ENCODE results near the gene RRP8. TPM values are rescaled to one million over a fixed set of nuclear protein-coding genes. Genes with fewer than 3 reads are reported as not detected.

RRP8 gene
- total RNA-seq: 14.6 and 22.4 TPM in 2 replicates
- 12.6 TPM for polyA plus RNA-seq (2012)

DNA sequence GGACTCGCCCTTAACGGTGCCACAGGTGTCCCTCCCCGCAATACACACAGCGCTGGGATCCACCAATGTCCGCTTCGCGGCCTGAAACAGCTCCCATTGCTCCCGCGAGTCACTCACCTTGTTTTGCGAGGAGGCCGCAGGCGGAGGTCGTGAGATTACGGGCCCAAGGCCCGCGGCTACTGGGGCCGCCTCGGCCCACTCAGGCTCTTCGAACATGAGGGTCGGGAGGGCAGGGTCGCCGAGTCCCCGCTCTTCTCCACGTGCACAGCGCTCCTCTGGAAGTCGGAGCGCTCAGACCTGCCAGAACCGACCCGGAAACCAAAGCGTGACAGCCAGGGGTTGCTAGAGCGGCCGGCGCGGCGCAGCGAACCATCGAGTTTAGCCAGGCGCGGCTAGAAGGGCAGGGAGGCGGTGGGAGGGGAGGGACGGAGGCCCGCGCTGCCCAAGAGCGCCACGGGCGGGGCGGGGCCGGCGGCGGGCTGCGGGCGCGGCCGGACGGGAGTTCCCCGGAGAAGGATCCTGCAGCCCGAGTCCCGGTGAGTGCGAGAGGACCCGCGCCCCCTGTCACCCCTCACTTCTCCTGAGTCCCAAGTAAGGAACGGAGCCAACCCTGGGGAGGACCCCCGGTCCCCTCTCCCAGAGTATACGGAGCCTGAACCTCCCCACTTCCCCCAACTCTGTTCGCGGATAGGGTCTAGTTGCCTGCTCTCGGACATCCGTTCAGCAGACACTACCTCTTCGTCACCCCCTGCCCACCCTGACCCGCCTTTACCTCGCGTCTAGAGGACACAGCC is at the start of gene RRP8, which contains the start of gene ILK:
RRP8 (minus strand) TSS at position 330 of the 794 bp plus-strand sequence; CDS start at position 216, 114 bp downstream.
ILK (plus strand) TSS at position 488 of the 794 bp plus-strand sequence. CDS start 498 bp downstream, outside the sequence.
- DNase-seq (ENCODE audit: low read depth): peak; percentile 92

- no peak for DNase-seq (ENCODE audit: low read depth)
These were observed 49.7 kb upstream of the RRP8 start for GRCh38 chr11:6653097-6653496.

GRCh38 chr11:6652182-6652581 is 48.8 kb upstream of the RRP8 start:
- DNase-seq (ENCODE audit: low read depth): no peak

DNA sequence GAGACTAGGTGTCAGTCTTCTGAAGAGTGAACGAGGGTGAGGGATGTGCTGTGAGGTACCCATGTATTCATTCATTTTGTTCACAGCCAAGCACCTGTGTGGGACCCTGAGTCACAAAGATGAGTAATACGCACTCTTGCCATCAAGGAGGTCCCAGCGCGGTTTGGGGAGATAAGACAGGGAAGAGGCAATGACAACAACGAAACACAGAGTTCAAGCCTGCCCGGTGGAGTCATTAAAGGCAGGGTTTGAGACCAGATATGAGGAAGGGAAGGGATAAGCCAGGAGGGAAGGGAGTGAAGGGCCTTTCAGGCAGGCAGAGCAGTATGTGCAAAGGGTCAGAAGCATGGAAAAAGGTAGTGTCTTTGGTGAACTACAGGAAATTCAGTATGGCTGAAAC is 47.6 kb upstream of the RRP8 start:
- DNase-seq (ENCODE audit: low read depth): no peak

DNA sequence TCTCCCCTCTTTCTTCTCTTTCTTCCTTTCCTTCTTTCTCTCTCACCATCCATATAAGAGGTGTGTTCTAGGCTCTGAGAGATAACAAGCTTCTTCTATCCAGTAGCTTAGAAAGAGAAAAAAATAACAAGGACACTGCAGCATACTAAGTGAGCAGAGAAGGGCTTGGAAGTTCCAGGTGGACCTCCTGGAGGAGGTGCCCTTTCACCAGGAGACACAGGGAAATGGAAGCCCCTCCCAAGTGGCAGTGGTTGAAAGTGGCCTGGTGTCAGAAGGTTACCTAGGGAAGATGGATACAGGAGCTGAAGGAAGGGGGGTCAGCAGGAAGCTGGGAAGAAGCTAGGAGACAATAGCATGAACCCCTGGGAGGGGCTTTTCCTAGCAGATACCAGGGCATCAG is 46.7 kb upstream of the RRP8 start:
- DNase-seq (ENCODE audit: low read depth): no peak

DNA sequence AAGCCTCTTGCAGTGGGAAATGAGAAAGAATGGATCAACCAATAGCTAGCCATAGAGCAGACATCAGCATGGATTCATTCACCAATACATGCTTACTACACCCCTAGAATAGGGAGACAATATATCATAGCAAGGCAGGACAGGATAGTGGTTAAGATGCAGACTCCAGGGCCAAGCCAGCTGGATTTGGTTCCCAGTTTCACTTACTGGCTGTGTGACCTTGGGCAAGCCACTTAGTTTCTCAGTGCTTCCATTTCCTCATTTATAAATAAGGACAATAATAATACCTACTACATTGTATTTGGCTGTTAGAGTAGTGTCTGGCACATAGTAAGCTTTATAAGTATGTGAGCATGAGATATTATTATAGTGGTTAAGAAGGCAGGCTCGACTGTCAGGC is 45.1 kb upstream of the RRP8 start:
- no peak for DNase-seq (ENCODE audit: low read depth)

- no peak for DNase-seq (ENCODE audit: low read depth)
These were observed 44.4 kb upstream of the RRP8 start for GRCh38 chr11:6647836-6648235.

DNA sequence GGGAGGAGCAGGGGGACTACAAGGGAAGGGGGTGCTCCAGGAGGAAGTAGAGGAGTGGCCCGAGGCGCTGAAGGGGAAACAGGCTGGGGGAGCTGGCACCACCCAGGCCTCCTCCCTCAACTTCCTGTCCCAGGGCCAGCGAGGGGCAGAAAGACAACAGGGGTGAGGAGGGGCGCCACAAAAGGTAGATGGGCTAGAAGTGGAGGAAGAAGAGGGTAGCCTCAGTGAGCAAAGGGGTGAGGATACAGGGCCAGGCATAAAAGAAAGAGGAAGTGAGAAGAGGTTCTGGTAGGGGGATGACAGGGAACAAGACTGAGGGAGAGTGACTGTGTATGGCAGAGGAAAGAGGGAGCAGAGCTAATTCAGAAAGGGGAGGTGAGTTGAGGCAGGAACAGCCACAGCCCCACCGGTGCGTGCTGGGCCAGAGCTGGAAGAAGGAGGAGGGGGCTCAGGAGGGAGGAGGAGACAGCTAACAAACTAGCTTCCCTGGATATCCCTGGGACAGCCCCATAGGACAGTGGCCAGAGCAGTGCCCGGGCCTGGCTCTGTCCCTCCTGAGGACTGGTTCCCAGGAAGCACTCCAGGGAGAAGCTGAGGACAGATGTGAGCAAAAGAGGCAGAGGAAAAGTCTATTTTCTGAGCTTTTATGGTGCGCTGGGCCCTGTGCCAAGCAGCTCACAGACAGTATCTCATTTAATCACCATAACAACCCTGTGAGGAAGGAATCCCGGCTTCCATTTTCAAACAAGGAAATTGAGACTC is 43.7 kb upstream of the RRP8 start:
- DNase-seq (ENCODE audit: low read depth): no peak

DNA sequence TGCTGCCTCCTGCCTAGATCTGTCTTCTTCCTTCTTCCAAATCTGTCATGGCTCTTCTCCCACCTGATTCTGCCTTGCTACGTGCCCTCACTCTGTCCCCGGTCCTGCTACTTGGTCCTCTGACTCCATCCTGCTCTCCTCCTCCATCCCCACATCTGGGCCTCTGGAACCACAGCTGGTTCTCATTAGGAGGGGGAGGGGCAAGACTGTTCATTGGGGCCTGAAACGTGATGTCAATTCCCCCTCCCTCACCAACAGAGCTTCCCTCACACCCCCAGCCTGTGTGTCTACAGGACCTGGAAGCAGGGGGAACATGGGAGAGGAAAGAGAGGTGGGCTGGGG is 43.1 kb upstream of the RRP8 start:
- DNase-seq (ENCODE audit: low read depth): no peak

- DNase-seq (ENCODE audit: low read depth): peak; percentile 89
These were observed 42.7 kb upstream of the RRP8 start for GRCh38 chr11:6646071-6646470.

GRCh38 chr11:6642957-6643356 is 39.5 kb upstream of the RRP8 start:
- no peak for DNase-seq (ENCODE audit: low read depth)

DNA sequence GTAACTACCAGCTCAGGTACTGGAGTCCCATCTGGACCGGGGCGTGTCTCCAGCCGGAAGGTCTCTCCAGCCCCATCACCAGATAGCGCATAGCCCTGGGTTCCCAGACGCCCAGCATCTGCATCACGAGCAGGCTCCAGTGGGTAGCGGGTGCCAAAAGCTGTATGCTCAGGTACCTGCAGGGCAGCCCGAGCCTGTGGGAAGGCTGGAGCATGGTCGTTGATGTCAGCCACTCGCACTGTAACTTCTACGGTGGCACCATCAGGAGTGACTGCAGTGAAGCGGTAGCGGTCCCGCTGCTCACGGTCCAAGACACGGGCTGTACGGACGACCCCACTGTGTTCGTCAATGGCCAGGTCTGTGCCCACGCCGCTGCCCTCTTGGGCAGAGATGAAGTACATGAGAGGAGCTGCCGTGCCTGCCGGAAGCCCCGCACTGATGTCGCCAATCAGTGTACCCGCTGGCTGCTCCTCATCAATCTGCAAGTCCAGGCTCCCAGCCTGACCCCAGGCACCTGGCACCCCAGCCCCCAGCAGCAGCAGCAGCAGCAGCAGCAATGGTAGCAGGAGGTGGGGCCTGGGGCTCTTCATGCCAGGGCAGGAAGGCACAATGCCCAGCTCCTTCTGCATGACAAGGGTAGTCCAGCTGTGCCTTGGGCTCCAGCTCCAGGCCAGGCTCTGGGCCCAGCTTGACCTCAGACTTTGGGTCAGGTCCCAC is 37.7 kb upstream of the RRP8 start:
- DNase-seq (ENCODE audit: low read depth): no peak

DNA sequence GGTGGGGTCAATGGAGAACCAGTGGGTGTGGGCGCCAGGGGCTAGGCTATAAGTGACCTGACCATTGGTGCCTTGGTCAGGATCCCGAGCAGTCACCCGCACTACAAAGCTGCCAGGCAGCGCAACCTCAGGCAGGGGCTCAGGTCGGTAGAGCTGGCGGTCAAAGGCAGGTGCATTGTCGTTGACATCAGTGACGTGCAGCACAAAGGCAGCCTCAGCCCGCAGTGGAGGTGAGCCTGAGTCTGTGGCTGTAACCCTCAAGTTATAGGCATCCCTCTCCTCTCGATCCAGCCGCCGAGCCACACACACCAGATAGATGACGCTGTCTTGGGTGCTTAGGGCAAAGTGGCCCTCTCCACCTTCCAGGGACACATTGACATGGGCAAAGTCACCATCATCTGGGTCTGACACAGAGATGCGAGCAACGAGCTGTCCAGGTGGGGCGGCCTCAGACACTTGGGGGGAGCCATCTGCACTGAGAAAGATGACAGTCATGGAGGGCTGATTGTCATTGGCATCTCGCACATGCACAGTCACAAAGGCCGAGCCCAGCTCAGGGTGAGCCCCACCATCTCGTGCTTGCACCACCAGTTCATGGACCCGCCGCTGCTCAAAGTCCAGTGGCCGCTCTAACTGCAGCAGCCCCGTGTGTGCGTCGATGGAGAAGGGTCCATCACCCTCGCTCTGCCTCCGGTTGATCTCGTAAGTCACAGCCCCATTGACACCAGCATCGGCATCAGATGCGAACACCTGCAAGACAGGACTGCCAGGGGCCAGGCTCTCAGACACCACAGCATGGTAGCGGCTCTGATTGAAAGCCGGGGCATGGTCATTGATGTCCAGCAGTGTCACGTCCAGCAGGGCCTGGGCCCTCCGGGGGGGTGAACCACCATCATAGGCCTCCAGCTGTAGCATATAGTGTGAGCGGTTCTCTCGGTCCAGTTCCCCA is 36.9 kb upstream of the RRP8 start:
- DNase-seq (ENCODE audit: low read depth): no peak

GRCh38 chr11:6638429-6638828 is 35.0 kb upstream of the RRP8 start:
- no peak for DNase-seq (ENCODE audit: low read depth)

- no peak for DNase-seq (ENCODE audit: low read depth)
These were observed 34.5 kb upstream of the RRP8 start for GRCh38 chr11:6637871-6638270.

- no peak for DNase-seq (ENCODE audit: low read depth)
These were observed 33.1 kb upstream of the RRP8 start for GRCh38 chr11:6636480-6636879.

- DNase-seq (ENCODE audit: low read depth): peak; percentile 53
These were observed 31.9 kb upstream of the RRP8 start for GRCh38 chr11:6635082-6635932.

GRCh38 chr11:6634534-6634933 is 31.1 kb upstream of the RRP8 start:
- DNase-seq (ENCODE audit: low read depth): no peak

Measured in myocyte (in vitro differentiated cells).